GM19328 (cell line): ENCODE data around the gene SARDH.
"Not testable (repeated sequence)": the region's sequence is repeated elsewhere in the genome, so short reads cannot be mapped to it uniquely, and the experiment has no call there.

Experiments used
- ATAC-seq: cut with Tn5 transposase; IDR thresholded peaks from one replicate; pipeline ENCODE4 v1.9.1; 2021; ENCODE audit warnings: mild to moderate bottlenecking, moderate library complexity; ENCODE audit not compliant: unreplicated experiment

SARDH gene

GRCh38 chr9:133687856-133688761 lies 50.0 kb downstream of the SARDH start:
- no peak for ATAC-seq

GRCh38 chr9:133686642-133687575 lies 51.2 kb downstream of the SARDH start:
- no peak for ATAC-seq

- no peak for ATAC-seq
These were observed 52.2 kb downstream of the SARDH start for GRCh38 chr9:133685653-133686609.

GRCh38 chr9:133684936-133685361 lies 53.2 kb downstream of the SARDH start:
- no peak for ATAC-seq

GRCh38 chr9:133684121-133684935 lies 53.8 kb downstream of the SARDH start:
- ATAC-seq = no peak

GRCh38 chr9:133683586-133684120 lies 54.5 kb downstream of the SARDH start:
- ATAC-seq = no peak

DNA sequence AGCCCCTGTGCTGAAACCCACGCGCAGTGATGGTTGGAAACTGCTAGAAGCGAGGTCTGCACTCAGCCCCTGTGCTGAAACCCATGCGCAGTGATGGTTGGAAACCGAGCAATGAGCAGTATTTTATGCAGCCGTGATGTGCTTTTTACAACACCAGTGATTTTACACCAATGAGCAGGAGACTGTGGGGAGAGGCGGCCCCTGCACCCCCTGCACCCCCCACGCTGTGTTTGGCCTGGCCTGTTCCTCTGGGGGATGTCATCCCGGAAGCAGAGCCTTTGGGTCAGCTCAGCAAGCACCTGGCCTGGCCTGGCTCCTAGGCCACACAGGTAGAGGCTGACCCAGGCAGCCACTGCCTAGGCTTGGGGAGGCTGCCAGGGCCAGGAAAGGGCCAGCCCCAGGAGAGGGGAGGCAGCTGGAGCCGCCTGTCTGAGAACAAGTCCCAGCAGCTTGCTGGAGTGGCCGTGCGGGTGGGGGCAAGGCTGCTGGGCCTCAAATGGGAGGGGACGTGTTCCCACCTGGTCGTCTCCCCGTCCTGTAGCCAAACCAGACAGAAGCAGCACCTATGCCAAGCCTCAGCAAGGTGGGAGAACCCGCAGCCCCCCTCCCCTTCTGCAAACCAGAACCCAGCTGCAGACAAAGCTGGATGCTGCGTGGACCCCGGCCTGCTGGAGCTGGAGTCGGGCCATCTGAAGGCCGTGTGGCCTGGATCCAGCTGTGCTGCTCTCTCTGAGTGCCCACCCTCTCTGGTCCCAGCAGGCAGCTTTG lies 55.1 kb downstream of the SARDH start:
- no peak for ATAC-seq

DNA sequence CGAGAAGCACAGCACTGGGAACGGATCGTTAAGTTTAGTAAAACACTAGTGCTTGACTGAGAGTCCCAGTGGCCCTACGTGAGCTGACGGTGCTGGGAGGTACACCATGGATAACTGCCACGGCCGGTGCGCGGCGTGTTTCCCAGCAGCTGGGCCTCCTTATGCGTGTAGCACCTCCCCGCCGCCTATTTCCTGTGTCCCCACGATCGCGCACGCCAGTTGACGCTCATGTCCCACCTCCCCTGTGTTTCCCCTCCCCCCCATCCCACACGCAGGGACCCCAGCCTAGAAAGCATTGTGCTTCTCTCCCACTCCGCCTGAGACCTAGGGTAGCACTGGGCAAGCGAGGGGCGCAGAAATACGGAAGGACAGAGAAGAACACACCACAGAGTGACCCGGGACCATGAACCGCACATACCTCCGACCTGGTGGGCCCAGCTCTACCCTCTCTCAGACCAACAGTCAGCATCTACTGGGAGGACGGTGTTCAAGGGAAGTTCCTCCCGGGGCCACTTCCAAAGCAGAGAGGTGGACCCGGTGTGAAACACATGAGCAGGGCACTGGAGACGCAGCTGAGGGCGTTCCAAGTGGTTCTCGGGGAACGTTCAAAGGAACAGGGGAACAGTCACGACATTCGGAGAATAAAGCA lies 56.4 kb downstream of the SARDH start:
- ATAC-seq = no peak

DNA sequence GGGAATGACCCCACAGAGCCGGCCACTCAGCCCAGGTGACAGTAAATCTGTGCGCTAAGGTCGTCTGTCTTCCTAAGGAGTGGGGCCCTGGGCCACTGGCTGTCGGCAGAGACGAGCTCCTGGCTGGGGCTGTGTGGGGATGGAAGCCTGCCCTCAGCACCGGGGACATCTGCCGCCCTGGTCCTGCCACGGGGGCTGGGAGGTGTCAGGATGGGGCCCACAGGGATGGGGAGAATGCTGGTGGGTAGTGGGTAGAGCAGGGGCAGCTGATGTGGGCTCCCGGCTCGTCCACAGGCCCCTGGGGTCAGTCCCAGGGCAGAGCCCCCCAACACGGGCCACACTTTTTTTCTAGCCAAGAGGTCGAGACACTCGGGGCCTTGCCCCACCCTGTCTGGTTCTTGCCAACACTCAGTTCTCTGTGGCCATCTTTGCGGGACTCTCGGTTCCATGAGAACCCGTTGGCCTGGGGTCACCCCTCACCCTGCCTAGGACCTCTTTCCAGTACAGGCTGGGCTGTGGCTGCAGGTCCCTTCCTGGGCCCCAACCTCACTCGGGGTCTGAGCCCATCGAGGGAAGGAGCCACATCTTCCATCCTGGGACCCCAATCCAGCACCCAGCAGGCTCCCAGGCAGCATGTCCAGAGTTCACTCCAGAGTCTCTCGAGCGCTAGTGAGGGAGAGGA lies 57.0 kb downstream of the SARDH start:
- ATAC-seq = no peak

GRCh38 chr9:133680250-133680975 lies 57.7 kb downstream of the SARDH start:
- ATAC-seq = no peak

DNA sequence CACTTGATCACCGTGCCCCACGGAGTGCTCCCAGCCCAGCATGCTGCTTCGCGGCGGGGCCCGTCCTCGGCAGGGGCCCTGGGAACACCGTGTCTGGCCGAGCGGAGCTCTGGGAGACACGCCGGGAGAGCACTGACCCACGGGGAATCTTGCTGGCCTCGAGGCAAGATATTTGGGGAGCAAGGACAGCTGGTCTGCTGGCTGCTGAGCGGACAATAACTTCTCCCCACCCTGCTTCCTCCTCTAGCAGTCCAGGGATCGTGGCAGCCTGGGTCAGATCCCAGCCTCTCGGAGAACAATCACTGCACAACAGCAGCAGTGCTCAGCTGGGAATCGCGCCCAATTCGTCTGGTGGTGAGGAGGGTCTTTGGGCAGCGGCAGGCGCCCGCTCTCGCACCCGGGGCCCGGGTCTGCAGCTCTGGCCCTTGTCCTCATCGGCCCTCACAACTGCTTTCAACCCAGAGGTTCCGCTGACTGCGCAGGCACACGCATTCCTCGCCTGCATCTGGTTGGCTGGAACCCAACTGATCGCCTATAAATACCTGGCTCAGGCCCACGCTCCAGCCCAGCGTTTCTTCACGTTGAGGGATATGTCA lies 58.6 kb downstream of the SARDH start:
- ATAC-seq = no peak

DNA sequence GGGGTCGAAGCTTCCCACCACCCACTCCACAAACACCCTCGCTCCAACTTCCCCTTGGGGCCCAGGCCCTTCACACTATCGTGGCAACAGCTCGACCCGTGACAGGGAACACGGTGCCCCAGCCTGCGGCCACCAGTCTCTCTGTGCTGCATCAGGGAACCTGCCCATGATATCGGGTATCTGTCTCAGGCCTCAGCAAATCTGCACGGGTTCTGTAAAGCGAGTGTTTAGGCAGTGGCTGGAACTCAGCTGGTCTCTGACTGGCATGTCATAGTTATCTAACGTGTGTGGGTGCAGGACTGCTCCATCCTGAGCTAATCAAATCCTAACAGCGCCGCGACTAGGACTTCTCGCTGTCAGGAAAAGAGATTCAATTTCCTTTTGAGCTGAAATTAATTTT lies 59.1 kb downstream of the SARDH start:
- ATAC-seq = no peak

DNA sequence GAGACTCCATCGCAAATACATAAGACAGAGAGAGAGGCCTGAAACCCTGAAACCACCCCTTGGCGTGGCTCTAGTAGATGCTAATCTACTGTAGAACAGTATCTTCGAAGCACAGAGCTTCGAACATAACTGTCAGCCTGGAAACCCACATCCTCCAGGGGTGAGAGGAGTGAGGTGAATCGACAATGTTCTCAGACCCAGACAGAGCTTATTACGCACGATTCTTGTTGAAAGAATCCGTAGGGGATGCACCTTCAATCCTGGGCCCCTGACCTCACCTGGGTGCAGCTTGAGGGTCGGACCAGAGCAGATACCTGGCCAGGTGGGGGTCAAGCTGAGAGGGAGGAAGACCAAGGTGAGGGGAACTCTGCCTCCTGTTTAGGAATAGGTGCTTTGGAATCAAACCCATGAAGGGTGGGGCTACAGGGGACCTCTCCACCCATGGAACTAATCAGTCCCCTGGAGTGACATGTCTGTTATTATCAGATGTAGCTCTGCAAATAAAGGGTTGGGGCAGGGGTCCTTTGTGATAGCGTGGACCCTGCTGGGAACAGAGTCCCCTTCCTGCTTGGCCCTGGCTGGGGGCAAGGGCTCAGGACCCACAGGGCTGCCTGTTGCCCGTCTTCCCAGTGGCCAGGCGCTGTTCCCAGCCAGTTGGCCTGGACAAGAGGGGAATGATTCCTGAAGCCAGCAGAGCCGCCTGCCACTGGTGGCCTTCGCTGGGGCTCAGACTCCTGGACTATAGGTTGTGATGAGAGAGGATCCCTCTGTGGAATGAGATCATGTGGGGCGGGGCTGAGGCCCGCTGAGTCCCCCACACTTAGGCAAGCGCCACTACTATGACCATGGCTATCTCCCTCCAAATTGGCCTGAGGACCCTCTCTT lies 60.8 kb downstream of the SARDH start:
- ATAC-seq = no peak

GRCh38 chr9:133676450-133676849 lies 61.7 kb downstream of the SARDH start:
- no peak for ATAC-seq

- ATAC-seq = not testable (repeated sequence)
These were observed 62.4 kb downstream of the SARDH start for GRCh38 chr9:133675796-133676195.

- no peak for ATAC-seq
These were observed 64.1 kb downstream of the SARDH start for GRCh38 chr9:133674091-133674490.
